ENCODE data around the gene PYCARD. TPM values are rescaled to one million over a fixed set of nuclear protein-coding genes. Genes with fewer than 3 reads are reported as not detected.

Gene PYCARD
- total and polyA plus RNA-seq, 2 donors from 2014 or later: 14.8 to 26.5 TPM

DNA sequence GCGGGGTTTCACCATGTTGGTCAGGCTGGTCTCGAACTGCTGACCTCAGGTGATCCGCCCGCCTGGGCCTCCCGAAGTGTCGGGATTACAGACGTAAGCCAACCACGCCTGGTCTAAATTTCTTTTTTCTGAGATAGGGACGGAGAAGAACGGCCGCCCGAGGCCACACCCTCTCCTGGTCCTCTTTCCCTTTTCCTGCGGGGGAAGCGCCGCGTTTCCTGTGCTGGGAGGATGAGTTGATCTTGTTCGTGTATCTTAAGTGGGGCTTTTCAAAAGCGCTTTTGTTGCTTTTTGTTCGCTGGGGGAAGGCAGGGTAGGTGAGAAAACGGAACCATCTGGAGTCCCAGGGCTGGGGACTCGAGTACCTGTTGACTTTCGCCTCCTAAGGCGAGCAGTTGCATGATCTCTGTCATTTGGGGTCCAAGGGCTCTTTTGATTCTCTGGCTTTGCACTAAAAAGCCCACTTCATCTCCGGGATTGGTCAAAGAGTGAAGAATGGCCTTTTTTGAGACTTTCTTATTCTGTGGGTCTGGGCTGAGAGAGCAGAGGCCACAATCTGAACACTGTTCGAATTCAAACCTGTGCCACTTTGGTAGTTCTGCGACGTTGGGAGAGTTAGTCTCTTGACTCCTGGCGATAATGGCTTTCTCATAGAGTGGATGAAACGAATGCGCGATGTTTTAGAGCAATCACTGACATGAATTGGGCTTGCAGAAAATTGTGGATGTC, 21.3 kb downstream of the PYCARD start:
- peaks cover 3 to 19% (median 15%) of the 10 kb centered on the region in 3 donors for H3K4me1 ChIP-seq (ENCODE audit: control insufficient read depth in 2 of 3, insufficient read depth in 2 of 3, low read depth in 1 of 3, low read length in 3 of 3)
- no peaks in the 10 kb centered on the region for H3K9me3 ChIP-seq (ENCODE audit: control insufficient read depth in 2 of 3, insufficient read depth in 1 of 3, low read length in 3 of 3)
- H3K4me3 ChIP-seq (ENCODE audit: low read length in 3 of 3): peak overlapping the region; percentile 80 to 89 (median 83)
- intact Hi-C loops (cut with DNase I): no loop called here
- DNase-seq: peak; percentile 23 to 77 (median 64)
- FAIRE-seq: no peak
- TF ChIP-seq, protein P1, sequence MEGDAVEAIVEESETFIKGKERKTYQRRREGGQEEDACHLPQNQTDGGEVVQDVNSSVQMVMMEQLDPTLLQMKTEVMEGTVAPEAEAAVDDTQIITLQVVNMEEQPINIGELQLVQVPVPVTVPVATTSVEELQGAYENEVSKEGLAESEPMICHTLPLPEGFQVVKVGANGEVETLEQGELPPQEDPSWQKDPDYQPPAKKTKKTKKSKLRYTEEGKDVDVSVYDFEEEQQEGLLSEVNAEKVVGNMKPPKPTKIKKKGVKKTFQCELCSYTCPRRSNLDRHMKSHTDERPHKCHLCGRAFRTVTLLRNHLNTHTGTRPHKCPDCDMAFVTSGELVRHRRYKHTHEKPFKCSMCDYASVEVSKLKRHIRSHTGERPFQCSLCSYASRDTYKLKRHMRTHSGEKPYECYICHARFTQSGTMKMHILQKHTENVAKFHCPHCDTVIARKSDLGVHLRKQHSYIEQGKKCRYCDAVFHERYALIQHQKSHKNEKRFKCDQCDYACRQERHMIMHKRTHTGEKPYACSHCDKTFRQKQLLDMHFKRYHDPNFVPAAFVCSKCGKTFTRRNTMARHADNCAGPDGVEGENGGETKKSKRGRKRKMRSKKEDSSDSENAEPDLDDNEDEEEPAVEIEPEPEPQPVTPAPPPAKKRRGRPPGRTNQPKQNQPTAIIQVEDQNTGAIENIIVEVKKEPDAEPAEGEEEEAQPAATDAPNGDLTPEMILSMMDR (IDR thresholded peaks at IDR 0.05; ENCODE audit: borderline replicate concordance, extremely low read depth, insufficient read depth): no peak
- H3K27me3 ChIP-seq (ENCODE audit: control insufficient read depth, insufficient read depth, low read length): no peaks in the 10 kb centered on the region
- peak overlapping the region; percentile 37 to 93 (median 47) for H3K9ac ChIP-seq (ENCODE audit: low read length in 3 of 3)
- peak overlapping the region; percentile 96 to 99 for H3K27ac ChIP-seq (ENCODE audit: low read depth in 2 of 2, low read length in 2 of 2)
- H3K36me3 ChIP-seq (ENCODE audit: control insufficient read depth in 2 of 3, insufficient read depth in 3 of 3, low read length in 3 of 3): peaks cover 11 to 35% (median 27%) of the 10 kb centered on the region in 3 donors

DNA sequence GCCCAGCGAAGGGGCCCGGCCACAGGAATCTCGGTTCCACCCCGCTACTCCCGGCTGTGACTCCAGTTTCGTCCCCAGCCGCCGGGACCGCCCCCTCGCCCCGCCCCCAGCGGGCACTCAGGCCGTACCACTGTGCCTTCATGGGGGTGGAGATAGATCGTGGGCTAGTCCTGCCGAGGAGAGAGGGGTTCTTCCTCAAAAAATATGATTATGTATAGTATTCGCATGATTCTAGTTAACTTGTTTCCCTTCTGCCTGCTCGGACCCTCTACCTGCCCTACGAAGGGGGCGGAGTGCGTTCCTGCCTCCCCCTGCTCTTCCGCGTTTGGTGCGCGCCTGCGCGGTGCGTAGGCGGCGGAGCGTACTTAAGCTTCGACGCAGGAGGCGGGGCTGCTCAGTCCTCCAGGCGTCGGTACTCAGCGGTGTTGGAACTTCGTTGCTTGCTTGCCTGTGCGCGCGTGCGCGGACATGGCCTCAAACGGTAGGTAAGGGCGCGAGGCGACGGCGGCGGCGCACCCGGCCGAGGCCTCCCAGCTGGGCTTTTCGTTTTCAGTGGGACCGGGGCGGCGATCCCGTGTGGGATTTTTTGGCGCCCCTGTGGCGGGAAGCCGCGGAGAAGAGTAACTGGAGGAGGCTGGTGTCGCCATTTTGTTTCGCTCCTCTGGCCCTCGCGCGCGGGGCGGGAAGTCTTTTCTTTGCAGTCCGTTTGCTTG, 22.7 kb downstream of the PYCARD start, which contains the start of gene FUS:
Gene FUS (plus strand): TSS at position 393 of the 713 bp plus-strand sequence. CDS start 76 bp downstream, at position 469.
- peak within 1 kb of the TSS; percentile 80 to 89 (median 83) for H3K4me3 ChIP-seq (ENCODE audit: low read length in 3 of 3)
- intact Hi-C loops (cut with DNase I): no loop called here
- H3K27ac ChIP-seq (ENCODE audit: low read depth in 2 of 2, low read length in 2 of 2): peak within 1 kb of the TSS; percentile 96 to 99
- DNase-seq (peak; percentile 92 to 98 (median 97)), FAIRE-seq (no peak)
- TF ChIP-seq, protein P1 (IDR thresholded peaks at IDR 0.05; ENCODE audit: borderline replicate concordance, extremely low read depth, insufficient read depth): peak; percentile 1
- peaks cover 3 to 22% (median 14%) of the 10 kb centered on the region in 3 donors for H3K36me3 ChIP-seq (ENCODE audit: control insufficient read depth in 2 of 3, insufficient read depth in 3 of 3, low read length in 3 of 3)
- H3K27me3 ChIP-seq (ENCODE audit: control insufficient read depth, insufficient read depth, low read length): no peaks in the 10 kb centered on the region
- no peaks in the 10 kb centered on the region for H3K9me3 ChIP-seq (ENCODE audit: control insufficient read depth in 2 of 3, insufficient read depth in 1 of 3, low read length in 3 of 3)
- H3K4me1 ChIP-seq (ENCODE audit: control insufficient read depth in 2 of 3, insufficient read depth in 2 of 3, low read depth in 1 of 3, low read length in 3 of 3): peaks cover 3 to 19% (median 15%) of the 10 kb centered on the region in 3 donors
- H3K9ac ChIP-seq (ENCODE audit: low read length in 3 of 3): peak within 1 kb of the TSS; percentile 74 to 93 (median 77)

DNA sequence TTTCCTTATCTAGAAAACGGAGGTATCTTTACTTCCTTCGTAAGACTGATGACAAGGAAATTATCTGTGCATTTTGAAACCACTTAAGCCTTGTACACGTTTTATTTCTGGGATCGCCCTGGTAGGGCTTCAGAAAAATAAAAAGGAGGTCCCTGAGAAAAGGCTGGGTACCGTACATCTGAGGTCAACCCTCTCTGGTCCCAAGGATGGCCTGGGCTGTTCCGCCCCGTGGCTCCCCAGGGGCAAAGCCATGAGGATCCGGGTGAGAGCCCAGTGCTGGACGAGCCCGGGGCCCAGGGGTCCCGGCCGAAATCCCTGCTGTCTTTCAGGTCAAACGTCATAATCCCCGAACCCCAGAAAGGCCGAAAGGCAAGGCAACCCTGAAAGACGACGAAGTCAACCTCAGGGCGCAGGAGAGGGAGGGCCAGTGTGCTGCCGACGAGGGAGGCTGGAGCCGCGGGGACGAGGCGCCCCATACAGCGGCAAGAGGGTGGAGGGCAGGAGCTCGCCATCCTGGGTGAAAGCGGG, 23.3 kb downstream of the PYCARD start:
- Histone ChIP-seq H3K4me3 (ENCODE audit: low read length in 3 of 3) (peak overlapping the region; percentile 70 to 89 (median 83)), H3K4me1 (ENCODE audit: control insufficient read depth in 2 of 3, insufficient read depth in 2 of 3, low read depth in 1 of 3, low read length in 3 of 3) (peaks cover 3 to 19% (median 15%) of the 10 kb centered on the region in 3 donors), H3K9ac (ENCODE audit: low read length in 3 of 3) (peak overlapping the region; percentile 67 to 93 (median 77)), H3K36me3 (ENCODE audit: control insufficient read depth in 2 of 3, insufficient read depth in 3 of 3, low read length in 3 of 3) (peaks cover 3 to 22% (median 14%) of the 10 kb centered on the region in 3 donors), H3K27ac (ENCODE audit: low read depth in 2 of 2, low read length in 2 of 2) (peak overlapping the region; percentile 96 to 99), H3K27me3 (ENCODE audit: control insufficient read depth, insufficient read depth, low read length) (no peaks in the 10 kb centered on the region), H3K9me3 (ENCODE audit: control insufficient read depth in 2 of 3, insufficient read depth in 1 of 3, low read length in 3 of 3) (no peaks in the 10 kb centered on the region)
- TF ChIP-seq, protein P1 (IDR thresholded peaks at IDR 0.05; ENCODE audit: borderline replicate concordance, extremely low read depth, insufficient read depth): no peak
- intact Hi-C loops (cut with DNase I): no loop called here
- DNase-seq: no peak
- no peak for FAIRE-seq

Measured in kidney (tissue), 14 donors.